Measurements from ENCODE around the gene TRANK1. TPM values are rescaled to one million over a fixed set of nuclear protein-coding genes. Genes with fewer than 3 reads are reported as not detected.
"Not testable (repeated sequence)": the region's sequence is repeated elsewhere in the genome, so short reads cannot be mapped to it uniquely, and the experiment has no call there.

TRANK1 gene
- total and polyA plus RNA-seq, 5 donors from 2014 or later, result 24.6 to 139 (median 29.1) TPM

GRCh38 chr3:36904641-36905040 lies 40.2 kb downstream of the TRANK1 start:
- Histone ChIP-seq H3K9me3 (ENCODE audit: control insufficient read depth in 2 of 2, low read length in 2 of 2) (no peaks in the 10 kb centered on the region), H3K36me3 (ENCODE audit: control insufficient read depth, insufficient read depth, low read length) (peaks cover 17% of the 10 kb centered on the region), H3K27me3 (ENCODE audit: control insufficient read depth, insufficient read depth, low read length) (no peaks in the 10 kb centered on the region), H3K4me3 (ENCODE audit: low read depth, low read length) (no peak overlapping the region), H3K27ac (ENCODE audit: insufficient read depth, low read length, poor library complexity, severe bottlenecking) (peak overlapping the region; percentile 87), H3K4me1 (ENCODE audit: control insufficient read depth, insufficient read depth, low read length, poor library complexity, severe bottlenecking) (peaks cover 80% of the 10 kb centered on the region)
- DNase-seq (no peak), ATAC-seq (ENCODE audit: low read depth in 2 of 2) (no peak)
- Mint-ChIP-seq H3K9me3 (no peaks in the 10 kb centered on the region), H3K27me3 (no peaks in the 10 kb centered on the region), H3K36me3 (peaks cover 29% of the 10 kb centered on the region), H3K27ac (peak overlapping the region; percentile 27 to 96 (median 92)), H3K4me1 (peaks cover 38 to 87% (median 73%) of the 10 kb centered on the region in 4 donors), H3K4me3 (peak overlapping the region; percentile 32 to 93 (median 76))

- Mint-ChIP-seq H3K4me1 (peaks cover 38 to 86% (median 71%) of the 10 kb centered on the region in 4 donors), H3K27ac (peak overlapping the region; percentile 85 to 96 (median 92)), H3K4me3 (peak overlapping the region in 2 of 4 donors; percentile 6 to 37), H3K36me3 (peaks cover 33% of the 10 kb centered on the region)
- not testable (repeated sequence) for H3K27me3 Mint-ChIP-seq; H3K9me3 ChIP-seq (ENCODE audit: control insufficient read depth in 2 of 2, low read length in 2 of 2); H3K4me3 ChIP-seq (ENCODE audit: low read depth, low read length); H3K27me3 ChIP-seq (ENCODE audit: control insufficient read depth, insufficient read depth, low read length); H3K9me3 Mint-ChIP-seq; ATAC-seq (ENCODE audit: low read depth in 2 of 2); DNase-seq; H3K27ac ChIP-seq (ENCODE audit: insufficient read depth, low read length, poor library complexity, severe bottlenecking)
- H3K36me3 ChIP-seq (ENCODE audit: control insufficient read depth, insufficient read depth, low read length), result peaks cover 23% of the 10 kb centered on the region
- H3K4me1 ChIP-seq (ENCODE audit: control insufficient read depth, insufficient read depth, low read length, poor library complexity, severe bottlenecking), result peaks cover 77% of the 10 kb centered on the region
Observed at GRCh38 chr3:36904065-36904464, 40.8 kb downstream of the TRANK1 start.

DNA sequence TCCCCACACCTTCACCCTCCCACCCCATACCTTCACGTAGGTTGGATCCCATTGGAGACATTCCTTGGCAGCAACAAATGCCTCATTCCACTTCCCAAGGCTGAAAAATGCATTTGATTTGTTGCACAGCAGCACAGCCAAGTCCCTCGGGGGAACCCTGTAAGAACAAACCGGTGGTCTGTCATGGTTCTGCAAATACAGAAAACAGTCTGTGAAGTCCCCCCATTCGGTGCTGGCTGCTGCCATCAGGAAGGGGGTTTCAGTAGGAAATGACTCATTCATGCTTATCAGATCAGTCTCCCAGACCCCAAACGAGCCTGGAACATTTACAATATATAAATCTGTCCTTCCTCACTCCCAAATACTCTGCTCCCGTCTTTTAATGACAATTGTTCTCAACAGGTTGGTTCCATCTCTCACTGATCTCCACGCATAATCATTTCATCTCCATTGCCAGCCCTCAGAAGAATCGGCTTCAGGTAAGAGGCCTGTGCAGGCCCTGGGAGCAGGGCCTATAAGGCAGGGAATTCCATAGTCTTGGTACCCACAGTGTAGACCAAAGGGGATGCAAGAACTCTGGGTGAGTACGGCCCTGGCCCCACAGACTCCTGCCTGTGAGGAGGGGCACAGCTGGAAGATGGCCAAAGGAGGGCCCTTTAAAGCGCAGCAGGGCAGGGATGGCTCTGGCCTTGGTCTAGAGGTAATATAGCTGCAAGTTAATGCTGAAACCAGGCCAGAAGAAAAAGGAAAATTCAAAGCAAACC lies 41.6 kb downstream of the TRANK1 start:
- Histone ChIP-seq H3K4me1 (ENCODE audit: control insufficient read depth, insufficient read depth, low read length, poor library complexity, severe bottlenecking) (peaks cover 70% of the 10 kb centered on the region), H3K36me3 (ENCODE audit: control insufficient read depth, insufficient read depth, low read length) (peaks cover 31% of the 10 kb centered on the region), H3K4me3 (ENCODE audit: low read depth, low read length) (peak overlapping the region; percentile 34), H3K27ac (ENCODE audit: insufficient read depth, low read length, poor library complexity, severe bottlenecking) (peak overlapping the region; percentile 55), H3K27me3 (ENCODE audit: control insufficient read depth, insufficient read depth, low read length) (no peaks in the 10 kb centered on the region), H3K9me3 (ENCODE audit: control insufficient read depth in 2 of 2, low read length in 2 of 2) (no peaks in the 10 kb centered on the region)
- Mint-ChIP-seq H3K4me1 (peaks cover 38 to 79% (median 65%) of the 10 kb centered on the region in 4 donors), H3K4me3 (peak overlapping the region; percentile 36 to 74 (median 37)), H3K27ac (peak overlapping the region; percentile 85 to 95 (median 92)), H3K36me3 (peaks cover 41% of the 10 kb centered on the region), H3K27me3 (no peaks in the 10 kb centered on the region), H3K9me3 (no peaks in the 10 kb centered on the region)
- ATAC-seq (ENCODE audit: low read depth in 2 of 2) (no peak), DNase-seq (no peak)

- no peaks in the 10 kb centered on the region for H3K27me3 Mint-ChIP-seq
- H3K4me1 Mint-ChIP-seq, result peaks cover 29 to 85% (median 62%) of the 10 kb centered on the region in 4 donors
- H3K4me3 Mint-ChIP-seq, result peak overlapping the region; percentile 15 to 90 (median 75)
Observed at GRCh38 chr3:36901588-36901987, 43.3 kb downstream of the TRANK1 start.

GRCh38 chr3:36900474-36901443 lies 44.1 kb downstream of the TRANK1 start:
- Histone ChIP-seq H3K36me3 (ENCODE audit: control insufficient read depth, insufficient read depth, low read length) (peaks cover 49% of the 10 kb centered on the region), H3K9me3 (ENCODE audit: control insufficient read depth in 2 of 2, low read length in 2 of 2) (no peaks in the 10 kb centered on the region), H3K4me1 (ENCODE audit: control insufficient read depth, insufficient read depth, low read length, poor library complexity, severe bottlenecking) (peaks cover 61% of the 10 kb centered on the region), H3K27ac (ENCODE audit: insufficient read depth, low read length, poor library complexity, severe bottlenecking) (peak overlapping the region; percentile 72), H3K27me3 (ENCODE audit: control insufficient read depth, insufficient read depth, low read length) (no peaks in the 10 kb centered on the region), H3K4me3 (ENCODE audit: low read depth, low read length) (peak overlapping the region; percentile 67)
- H3K4me3 Mint-ChIP-seq, result peak overlapping the region; percentile 60 to 90 (median 75)
- H3K9me3 Mint-ChIP-seq, result no peaks in the 10 kb centered on the region
- H3K36me3 Mint-ChIP-seq, result peaks cover 56% of the 10 kb centered on the region
- peak overlapping the region; percentile 90 to 92 (median 92) for H3K27ac Mint-ChIP-seq
- no peaks in the 10 kb centered on the region for H3K27me3 Mint-ChIP-seq
- peak in 1 of 2 donors; percentile 43 for ATAC-seq (ENCODE audit: low read depth in 2 of 2)
- DNase-seq, result peak in 2 of 3 donors; percentile 29 to 61
- H3K4me1 Mint-ChIP-seq, result peaks cover 30 to 85% (median 60%) of the 10 kb centered on the region in 4 donors

More at GRCh38 chr3:36901588-36901987, 43.3 kb downstream of the TRANK1 start:
- no peaks in the 10 kb centered on the region for H3K9me3 ChIP-seq (ENCODE audit: control insufficient read depth in 2 of 2, low read length in 2 of 2)
- peaks cover 61% of the 10 kb centered on the region for H3K4me1 ChIP-seq (ENCODE audit: control insufficient read depth, insufficient read depth, low read length, poor library complexity, severe bottlenecking)
- Mint-ChIP-seq H3K27ac (peak overlapping the region; percentile 90 to 95 (median 92)), H3K9me3 (no peaks in the 10 kb centered on the region), H3K36me3 (peaks cover 51% of the 10 kb centered on the region)
- DNase-seq (no peak), ATAC-seq (ENCODE audit: low read depth in 2 of 2) (no peak)
- H3K27me3 ChIP-seq (ENCODE audit: control insufficient read depth, insufficient read depth, low read length), result no peaks in the 10 kb centered on the region
- peak overlapping the region; percentile 72 for H3K27ac ChIP-seq (ENCODE audit: insufficient read depth, low read length, poor library complexity, severe bottlenecking)
- peaks cover 46% of the 10 kb centered on the region for H3K36me3 ChIP-seq (ENCODE audit: control insufficient read depth, insufficient read depth, low read length)
- no peak overlapping the region for H3K4me3 ChIP-seq (ENCODE audit: low read depth, low read length)

- Mint-ChIP-seq H3K9me3 (peaks cover 0 to 3% (median 0%) of the 10 kb centered on the region in 7 donors), H3K27me3 (no peaks in the 10 kb centered on the region)
- peaks cover 72% of the 10 kb centered on the region for H3K36me3 ChIP-seq (ENCODE audit: control insufficient read depth, insufficient read depth, low read length)
Observed at GRCh38 chr3:36895496-36896409, 49.1 kb downstream of the TRANK1 start.

More at GRCh38 chr3:36895496-36896409, 49.1 kb downstream of the TRANK1 start:
- Mint-ChIP-seq H3K27ac (peak overlapping the region; percentile 58 to 83 (median 83)), H3K4me3 (peak overlapping the region; percentile 26 to 65 (median 58)), H3K36me3 (peaks cover 67% of the 10 kb centered on the region), H3K4me1 (peaks cover 41 to 80% (median 52%) of the 10 kb centered on the region in 4 donors)
- DNase-seq (peak in 1 of 3 donors; percentile 42), ATAC-seq (ENCODE audit: low read depth in 2 of 2) (no peak)
- no peaks in the 10 kb centered on the region for H3K9me3 ChIP-seq (ENCODE audit: control insufficient read depth in 2 of 2, low read length in 2 of 2)
- peaks cover 36% of the 10 kb centered on the region for H3K4me1 ChIP-seq (ENCODE audit: control insufficient read depth, insufficient read depth, low read length, poor library complexity, severe bottlenecking)
- H3K27ac ChIP-seq (ENCODE audit: insufficient read depth, low read length, poor library complexity, severe bottlenecking), result peak overlapping the region; percentile 56
- H3K4me3 ChIP-seq (ENCODE audit: low read depth, low read length), result peak overlapping the region; percentile 58
- H3K27me3 ChIP-seq (ENCODE audit: control insufficient read depth, insufficient read depth, low read length), result no peaks in the 10 kb centered on the region
